OCI-LY3 (cell line): ENCODE data around the gene NUP133.
"Not testable (repeated sequence)": the region's sequence is repeated elsewhere in the genome, so short reads cannot be mapped to it uniquely, and the experiment has no call there.

Experiments used
- H2AFZ ChIP-seq: fragments of 200-600, 300-600 bp; shearing (Covaris generic); 2 replicates; pipeline ENCODE4 v1.6.0; 2014; ENCODE audit warnings: antibody characterized with exemption, low read depth, low read length
- H3K27ac ChIP-seq: fragments of 200-600, 300-600 bp; sonication (generic); 2 replicates; pipeline ENCODE4 v1.5.1; 2014; ENCODE audit warnings: mild to moderate bottlenecking, low read length, moderate library complexity, mixed read lengths
- H3K27me3 ChIP-seq: fragments of 200-600, 300-600 bp; sonication (generic); 2 replicates; pipeline ENCODE4 v1.6.1; 2014; ENCODE audit warnings: low read depth, low read length, mixed read lengths
- H3K36me3 ChIP-seq: fragments of 200-600, 300-600 bp; sonication (generic); replicated peaks from 2 replicates; pipeline ENCODE3; 2014; ENCODE audit warnings: low read depth, low read length, mixed read lengths
- H3K4me1 ChIP-seq: fragments of 300-600, 200-600 bp; sonication (generic); 2 replicates; pipeline ENCODE4 v1.6.1; 2014; ENCODE audit warnings: low read length, mixed read lengths
- H3K4me2 ChIP-seq: fragments of 200-600, 300-600 bp; sonication (generic); 2 replicates; pipeline ENCODE4 v1.6.1; 2014; ENCODE audit warnings: low read length, mixed read lengths
- H3K4me3 ChIP-seq: fragments of 300-600, 200-600 bp; sonication (generic); 2 replicates; pipeline ENCODE4 v1.5.1; 2014; ENCODE audit warnings: antibody characterized with exemption, mild to moderate bottlenecking, low read length, moderate library complexity
- H3K79me2 ChIP-seq: fragments of 300-600, 200-600 bp; shearing (Covaris generic); 2 replicates; pipeline ENCODE4 v1.6.1; 2014; ENCODE audit warnings: mild to moderate bottlenecking, low read length, mixed read lengths
- H3K9ac ChIP-seq: fragments of 300-600, 200-600 bp; shearing (Covaris generic); 2 replicates; pipeline ENCODE4 v1.6.0; 2014; ENCODE audit warnings: mild to moderate bottlenecking, low read length, moderate library complexity
- H3K9me3 ChIP-seq: fragments of 200-600, 300-600 bp; shearing (Covaris generic); 2 replicates; pipeline ENCODE4 v1.6.1; 2014; ENCODE audit warnings: low read length, mixed read lengths; ENCODE audit not compliant: insufficient read depth
- H4K20me1 ChIP-seq: fragments of 200-600, 300-600 bp; sonication (generic); 2 replicates; pipeline ENCODE4 v1.6.1; 2016; ENCODE audit warnings: low read length, mixed read lengths; ENCODE audit not compliant: insufficient read depth
- CTCF ChIP-seq: fragments of 200-600, 300-600 bp; sonication (generic); IDR thresholded peaks from 2 replicates; pipeline ENCODE4 v1.5.1; 2014; ENCODE audit warnings: antibody characterized with exemption, low read length, low read depth
- EZH2phosphoT487 ChIP-seq: fragments of 200-600 bp; shearing (Covaris generic); IDR thresholded peaks from 2 replicates; pipeline ENCODE4 v1.6.1; 2018; ENCODE audit warnings: antibody characterized with exemption, mixed run types, low read depth

Gene NUP133

DNA sequence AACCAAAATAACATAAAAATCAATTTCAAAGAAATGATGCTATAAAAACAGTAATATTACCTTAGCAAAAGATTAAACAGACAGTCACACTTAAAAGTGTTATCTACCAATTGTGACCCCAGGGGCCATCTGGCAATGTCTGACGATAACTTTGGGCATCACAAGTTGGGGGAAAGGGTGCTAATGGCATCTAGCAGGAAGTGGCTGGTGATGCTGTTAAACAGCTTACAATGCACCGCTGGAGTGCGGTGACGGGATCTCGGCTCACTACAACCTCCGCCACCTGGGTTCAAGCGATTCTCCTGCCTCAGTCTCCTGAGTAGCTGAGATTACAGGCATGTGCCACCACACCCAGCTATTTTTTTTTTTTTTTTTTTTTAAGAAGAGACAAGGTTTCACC is 27.6 kb downstream of the NUP133 start:
- Histone ChIP-seq H3K9ac (no peak overlapping the region), H3K27me3 (no peaks in the 10 kb centered on the region), H4K20me1 (peaks cover 17% of the 10 kb centered on the region), H3K4me2 (peak overlapping the region; percentile 62), H3K79me2 (no peaks in the 10 kb centered on the region; the same call in 1 of the 2 replicates), H3K9me3 (no peaks in the 10 kb centered on the region), H3K36me3 (peaks cover 35% of the 10 kb centered on the region), H3K4me1 (peaks cover 33% of the 10 kb centered on the region), H3K4me3 (no peak overlapping the region; the same call in 1 of the 2 replicates), H2AFZ (no peak overlapping the region), H3K27ac (peak overlapping the region; percentile 55)
- TF ChIP-seq CTCF (no peak), EZH2phosphoT487 (no peak)

DNA sequence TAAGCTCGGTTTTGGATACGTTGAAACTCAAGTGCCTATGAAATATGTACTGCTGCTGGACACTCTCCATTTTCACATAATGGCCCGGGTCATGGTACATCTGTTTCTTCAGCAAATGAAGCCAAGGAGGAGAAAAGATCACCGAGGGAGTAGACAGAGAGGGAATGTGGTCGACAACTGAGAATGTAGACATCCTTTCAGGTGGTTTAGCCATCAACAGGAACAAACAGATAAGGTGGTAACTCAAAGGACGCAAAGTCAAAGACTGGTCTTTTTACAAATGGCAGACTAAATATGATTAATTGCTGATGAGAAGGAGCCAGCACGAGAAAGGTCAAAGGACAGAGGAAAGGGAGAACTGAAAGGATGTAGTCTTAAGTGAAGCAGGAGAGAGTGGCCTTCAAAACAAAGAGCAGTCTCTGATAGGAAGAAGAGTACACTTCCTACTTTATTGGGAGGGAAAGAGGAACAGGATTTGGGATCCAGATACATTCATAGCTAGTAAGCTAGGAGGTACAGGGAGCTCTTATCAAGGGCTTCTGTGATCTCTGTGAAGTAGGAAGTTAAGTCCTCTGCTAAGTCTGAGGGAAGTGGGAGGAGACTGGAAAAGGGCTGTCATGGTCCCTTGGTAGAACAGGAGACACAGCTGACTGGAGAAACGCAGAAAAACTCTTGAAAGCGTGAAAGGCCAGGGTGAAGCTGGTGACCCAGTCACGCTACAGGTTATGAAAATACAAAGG is 28.3 kb downstream of the NUP133 start:
- Histone ChIP-seq H3K9me3 (no peaks in the 10 kb centered on the region), H2AFZ (no peak overlapping the region), H3K4me2 (peak overlapping the region; percentile 62), H3K79me2 (no peaks in the 10 kb centered on the region; the same call in 1 of the 2 replicates), H3K27ac (peak overlapping the region; percentile 55), H3K36me3 (peaks cover 36% of the 10 kb centered on the region), H3K9ac (no peak overlapping the region), H3K4me1 (peaks cover 33% of the 10 kb centered on the region), H4K20me1 (peaks cover 17% of the 10 kb centered on the region), H3K4me3 (no peak overlapping the region; the same call in 1 of the 2 replicates), H3K27me3 (no peaks in the 10 kb centered on the region)
- TF ChIP-seq EZH2phosphoT487 = no peak
- no peak for TF ChIP-seq CTCF

GRCh38 chr1:229478852-229479251 is 29.3 kb downstream of the NUP133 start:
- peak overlapping the region; percentile 55 for H3K27ac ChIP-seq
- H3K9me3 ChIP-seq = no peaks in the 10 kb centered on the region
- H3K4me1 ChIP-seq = peaks cover 33% of the 10 kb centered on the region
- H3K4me3 ChIP-seq = peak overlapping the region; percentile 6; the same call in 1 of the 2 replicates
- TF ChIP-seq CTCF (no peak), EZH2phosphoT487 (no peak)
- peaks cover 40% of the 10 kb centered on the region for H3K36me3 ChIP-seq
- H3K9ac ChIP-seq = no peak overlapping the region
- H3K79me2 ChIP-seq = no peaks in the 10 kb centered on the region; the same call in 1 of the 2 replicates
- H4K20me1 ChIP-seq = peaks cover 17% of the 10 kb centered on the region
- H2AFZ ChIP-seq = no peak overlapping the region
- peak overlapping the region; percentile 62 for H3K4me2 ChIP-seq
- H3K27me3 ChIP-seq = no peaks in the 10 kb centered on the region

- H3K4me1 ChIP-seq = peaks cover 31% of the 10 kb centered on the region
- not testable (repeated sequence) for H3K9me3 ChIP-seq, H3K9ac ChIP-seq, H3K4me3 ChIP-seq, H3K27me3 ChIP-seq, H2AFZ ChIP-seq, H3K27ac ChIP-seq, H3K79me2 ChIP-seq, H3K4me2 ChIP-seq
- peaks cover 14% of the 10 kb centered on the region for H4K20me1 ChIP-seq
- peaks cover 35% of the 10 kb centered on the region for H3K36me3 ChIP-seq
Observed at GRCh38 chr1:229475859-229476258, 32.3 kb downstream of the NUP133 start.
